HG03558 (cell line): ENCODE data around the gene HEMK1.

Source experiments
- ATAC-seq: cut with Tn5 transposase; IDR thresholded peaks from one replicate; pipeline ENCODE4 v1.9.1; 2021; ENCODE audit warnings: moderate number of reproducible peaks; ENCODE audit not compliant: unreplicated experiment; ENCODE audit errors: extremely low read depth

HEMK1 gene

DNA sequence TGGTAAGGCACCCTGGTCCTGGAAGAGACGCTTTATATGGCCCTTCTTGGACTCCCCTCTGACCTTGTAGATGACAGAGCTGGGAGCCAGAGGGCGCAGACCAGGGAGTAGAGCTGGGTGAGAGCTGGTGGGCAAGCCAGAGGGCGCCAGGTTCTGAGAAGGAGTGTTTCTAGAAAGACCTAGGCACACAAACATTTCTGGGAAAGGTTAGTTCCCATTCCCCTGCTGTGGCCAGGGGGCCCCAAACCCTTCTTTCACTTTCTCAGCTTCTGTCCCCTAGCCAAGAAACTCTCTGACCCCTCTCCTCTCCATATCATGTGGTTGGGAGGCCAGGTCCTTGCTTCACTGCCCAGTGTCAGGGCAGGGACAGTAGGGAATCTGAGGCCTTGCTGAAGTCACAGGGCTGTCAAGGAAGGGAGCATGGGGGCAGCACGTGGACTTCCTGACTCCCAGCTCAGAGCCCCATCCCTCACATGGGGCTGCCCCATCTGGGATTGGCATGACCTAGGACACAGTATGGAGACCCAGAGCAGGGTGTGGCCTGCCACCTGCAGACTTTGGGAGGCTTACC lies 3.6 kb downstream of the HEMK1 start:
- no peak for ATAC-seq

GRCh38 chr3:50573566-50574443 lies 4.5 kb downstream of the HEMK1 start:
- ATAC-seq, result no peak

DNA sequence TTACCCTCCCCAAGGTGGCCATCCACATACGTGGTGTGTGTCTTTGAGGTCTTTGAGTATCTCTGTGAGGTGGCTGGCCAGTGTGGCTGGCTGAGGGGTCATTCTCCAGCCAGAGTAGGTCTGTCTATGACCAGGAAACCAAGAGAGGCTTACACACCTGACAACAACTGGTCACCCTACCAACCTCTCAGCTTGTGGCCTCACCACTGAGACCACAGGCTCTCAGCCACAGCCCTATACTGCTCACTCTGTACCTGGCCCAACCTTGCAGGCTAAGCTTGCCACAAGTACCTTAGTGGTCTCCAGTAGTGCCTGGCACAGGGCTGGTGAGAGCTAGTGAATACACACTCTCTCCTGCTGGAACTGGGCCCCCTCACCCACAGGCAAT lies 5.1 kb downstream of the HEMK1 start:
- ATAC-seq, result no peak

- no peak for ATAC-seq
Observed at GRCh38 chr3:50575372-50575771, 6.0 kb downstream of the HEMK1 start.

- no peak for ATAC-seq
Observed at GRCh38 chr3:50577348-50577747, 8.0 kb downstream of the HEMK1 start.

- no peak for ATAC-seq
Observed at GRCh38 chr3:50580683-50581458, 11.5 kb downstream of the HEMK1 start.

DNA sequence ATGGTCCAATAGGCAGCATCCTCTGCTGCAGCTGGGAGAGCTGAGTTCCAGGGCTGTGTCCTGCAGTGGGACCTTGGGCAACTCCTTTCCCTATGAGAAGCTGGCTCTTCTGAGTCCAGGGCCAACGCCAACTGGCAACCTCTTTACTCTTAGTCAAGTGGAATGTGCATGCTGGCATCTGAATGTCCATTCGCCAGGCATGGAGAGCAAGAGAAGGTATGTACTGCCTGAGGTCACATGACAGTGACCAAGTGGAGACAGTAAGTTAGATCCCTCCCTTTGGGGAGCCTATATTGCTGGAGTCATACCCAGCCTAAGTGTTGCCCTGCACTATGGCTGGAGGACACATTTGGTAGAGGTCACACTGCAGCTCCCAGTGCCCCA lies 12.1 kb downstream of the HEMK1 start:
- ATAC-seq, result no peak

DNA sequence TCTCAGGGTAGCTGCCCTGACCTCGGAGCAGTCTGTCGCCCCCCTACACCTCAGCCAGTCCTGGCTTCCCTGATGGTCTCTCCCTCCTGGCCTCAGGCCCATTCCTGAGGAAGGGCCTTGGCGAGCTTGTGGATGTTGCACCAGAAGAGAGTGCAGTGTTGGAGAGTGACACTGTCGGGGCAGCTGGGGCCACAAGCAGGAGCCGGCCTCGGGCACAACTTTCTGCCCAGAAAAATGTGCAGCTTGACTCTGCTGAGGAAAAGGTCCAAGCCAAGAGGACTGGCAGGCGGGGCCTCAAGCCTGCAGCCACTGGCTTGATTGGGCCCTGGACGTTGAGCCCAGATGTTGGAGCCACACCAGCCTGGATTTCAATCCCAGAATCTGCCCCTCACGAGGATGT lies 12.8 kb downstream of the HEMK1 start:
- ATAC-seq, result no peak

- ATAC-seq, result no peak
Observed at GRCh38 chr3:50583897-50584296, 14.6 kb downstream of the HEMK1 start.

GRCh38 chr3:50584391-50584790 lies 15.1 kb downstream of the HEMK1 start:
- ATAC-seq, result no peak

DNA sequence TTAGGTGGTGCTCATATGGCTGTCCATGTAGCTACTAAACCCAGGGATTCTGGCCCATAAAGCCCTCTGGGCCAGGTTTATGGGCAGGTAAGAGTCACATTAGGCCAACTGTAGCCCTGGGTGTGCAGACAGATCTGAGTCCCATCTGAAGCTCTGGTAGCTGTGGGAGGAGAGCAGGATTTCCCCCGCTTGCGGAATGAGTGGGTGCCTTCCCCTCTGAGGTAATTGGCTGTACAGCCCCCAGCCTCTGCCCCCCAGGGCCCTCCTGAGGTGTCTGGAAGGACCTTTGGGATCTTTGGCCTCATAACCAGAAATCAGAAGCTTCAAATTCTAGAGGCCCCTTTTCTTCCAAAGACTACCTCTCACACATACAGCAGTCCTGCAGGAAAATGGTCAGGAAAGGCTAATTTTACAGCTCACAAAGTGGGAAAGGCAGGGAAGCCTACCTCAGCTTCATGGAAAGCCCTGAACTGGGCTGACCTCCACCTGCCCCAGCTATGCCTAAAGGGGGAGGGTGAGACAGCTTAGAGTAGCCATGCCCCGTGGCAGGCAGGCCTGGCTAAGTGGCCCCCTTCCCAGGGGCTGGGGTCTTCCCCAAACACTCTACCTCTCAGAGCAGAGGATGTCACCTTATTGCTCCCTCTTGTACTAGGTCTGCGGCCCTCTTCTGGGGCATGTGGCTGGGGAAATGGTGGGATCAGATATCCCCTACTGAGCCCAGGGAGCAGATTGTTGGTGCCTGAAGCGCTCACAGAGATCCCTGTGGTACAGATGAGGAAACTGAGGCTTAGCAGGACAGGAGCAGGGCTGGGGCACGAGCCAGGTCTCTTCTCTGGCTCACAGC lies 16.8 kb downstream of the HEMK1 start:
- no peak for ATAC-seq

DNA sequence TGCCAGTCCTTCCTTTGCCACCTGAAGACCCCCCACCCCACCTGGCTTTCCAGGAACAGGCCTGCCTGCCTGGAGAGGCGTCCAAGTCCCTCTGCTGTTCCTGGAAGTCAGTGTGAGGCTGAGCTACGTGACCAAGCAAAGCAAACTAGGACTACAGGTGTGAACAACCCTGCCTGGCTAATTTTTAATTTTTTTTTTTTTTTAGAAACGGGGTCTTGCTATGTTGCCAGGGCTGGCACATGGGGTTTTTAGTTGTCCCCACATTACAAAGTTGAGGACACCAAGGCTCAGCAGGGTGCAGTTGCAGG lies 17.4 kb downstream of the HEMK1 start:
- ATAC-seq, result no peak

DNA sequence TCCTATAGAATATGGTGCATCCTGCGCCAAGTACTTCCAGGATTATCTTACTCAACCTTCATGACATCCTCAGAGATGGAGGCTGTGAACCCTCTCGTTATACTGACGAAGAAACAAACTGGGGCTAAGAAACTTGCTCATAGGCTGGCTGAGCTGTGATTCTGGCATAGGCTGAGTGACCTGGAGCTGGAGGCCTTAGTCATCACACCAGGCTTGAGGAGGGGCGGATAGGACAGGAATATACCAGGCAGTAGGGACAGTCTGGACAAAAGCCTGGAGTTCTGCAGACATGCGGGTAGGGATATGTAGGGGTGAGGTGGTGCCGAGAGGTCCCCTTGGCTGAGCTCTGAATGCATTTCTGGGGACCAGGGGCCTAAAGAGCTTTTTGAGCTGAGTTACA lies 18.1 kb downstream of the HEMK1 start:
- ATAC-seq, result no peak

- no peak for ATAC-seq
Observed at GRCh38 chr3:50587806-50588758, 18.8 kb downstream of the HEMK1 start.

DNA sequence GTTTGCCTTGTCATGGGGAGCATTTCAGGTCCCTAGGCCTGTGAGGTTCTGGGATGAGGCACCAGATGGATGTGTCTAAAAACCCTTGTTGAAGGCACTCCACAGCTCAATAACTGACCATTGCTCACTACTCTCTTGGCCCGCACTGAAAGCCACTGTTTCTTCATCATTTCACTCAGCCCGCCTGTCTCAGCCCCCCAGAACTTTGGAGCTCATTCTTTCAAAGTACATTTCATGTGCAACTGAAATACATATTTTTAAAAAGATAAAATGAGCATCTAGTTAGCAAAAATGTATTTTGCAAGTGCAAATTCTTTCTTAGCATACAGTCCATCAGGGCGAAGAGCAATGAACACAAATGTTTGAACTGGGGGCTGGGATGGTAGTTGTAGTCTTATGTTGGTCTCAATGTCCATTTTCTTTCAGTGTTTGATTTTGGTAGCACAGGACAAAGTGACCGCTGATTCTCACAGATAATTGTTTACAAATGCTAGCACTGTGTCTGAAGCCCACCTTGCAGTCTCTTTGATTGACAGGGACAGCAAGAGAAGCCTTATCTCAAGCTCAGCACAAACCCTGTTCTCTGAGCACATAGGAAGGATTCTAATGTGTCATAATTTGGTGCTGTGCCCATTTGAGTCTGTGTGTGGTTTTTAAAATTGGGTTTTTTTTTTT lies 19.6 kb downstream of the HEMK1 start:
- no peak for ATAC-seq

GRCh38 chr3:50591196-50591741 lies 21.9 kb downstream of the HEMK1 start:
- ATAC-seq, result no peak

GRCh38 chr3:50592568-50592967 lies 23.2 kb downstream of the HEMK1 start:
- no peak for ATAC-seq

- no peak for ATAC-seq
Observed at GRCh38 chr3:50594253-50594785, 25.0 kb downstream of the HEMK1 start.
